Cardiac muscle cell (in vitro differentiated cells and primary cell): ENCODE data around the gene GRAMD2A. TPM values are rescaled to one million over a fixed set of nuclear protein-coding genes. Genes with fewer than 3 reads are reported as not detected.

Experiments used
- DNase-seq, 2 donors: peaks; one replicate each; pipeline versions ENCODE4 v3.0.0 to v3.0.0-alpha.2; 2010 to 2017; ENCODE audit warnings: low read depth in 1 of 2, low spot score in 1 of 2
- H3K27ac ChIP-seq: fragments of 200-600 bp; sonication (generic); 2 replicates; pipeline ENCODE4 v1.5.1; 2016
- H3K27me3 ChIP-seq: fragments of 200-600 bp; sonication (generic); 2 replicates; pipeline ENCODE4 v1.6.0; 2016; ENCODE audit warnings: control low read depth
- H3K36me3 ChIP-seq: fragments of 200-600 bp; sonication (generic); 2 replicates; pipeline ENCODE4 v1.5.1; 2016; ENCODE audit warnings: control low read depth
- H3K4me1 ChIP-seq: fragments of 200-600 bp; sonication (generic); 2 replicates; pipeline ENCODE4 v1.8.1; 2017; ENCODE audit warnings: low read depth, mild to moderate bottlenecking, mixed run types
- H3K4me3 ChIP-seq: fragments of 200-600 bp; sonication (generic); 2 replicates; pipeline ENCODE4 v1.5.1; 2016; ENCODE audit warnings: mild to moderate bottlenecking
- H3K9me3 ChIP-seq: fragments of 200-600 bp; sonication (generic); 2 replicates; pipeline ENCODE4 v1.5.1; 2017; ENCODE audit warnings: low read depth, mild to moderate bottlenecking, control low read depth
- CTCF ChIP-seq: IDR thresholded peaks from 2 replicates; pipeline ENCODE4 v1.5.1; 2012; ENCODE audit warnings: low read depth, mild to moderate bottlenecking, low read length
- polyA plus RNA-seq: library from polyadenylated mRNA; unstranded; fragments of >200 nt; fragmentation: Nextera tagmentation; extraction: Ambion mirVana; gene quantifications from 2 replicates; pipeline ENCODE4 v1.2.1, GENCODE V29; 2016
- total RNA-seq: library from RNA; depleted of rRNA; stranded (reverse); fragments of >200 nt; gene quantifications from 2 replicates; pipeline ENCODE4 v1.2.3, GENCODE V29; 2016

GRAMD2A gene
- total and polyA plus RNA-seq, 2 experiments from 2014 or later: 0.24 TPM; not detected in 1

- Histone ChIP-seq H3K27me3 (peaks cover 29% of the 10 kb centered on the region), H3K9me3 (no peaks in the 10 kb centered on the region), H3K4me1 (peaks cover 3% of the 10 kb centered on the region), H3K27ac (no peak overlapping the region), H3K4me3 (no peak overlapping the region), H3K36me3 (peaks cover 6% of the 10 kb centered on the region)
- no peak for DNase-seq
- TF ChIP-seq CTCF: no peak
Observed at GRCh38 chr15:72193836-72194396, 3.7 kb downstream of the GRAMD2A start.

- peaks cover 30% of the 10 kb centered on the region for H3K27me3 ChIP-seq
Observed at GRCh38 chr15:72192416-72192815, 5.2 kb downstream of the GRAMD2A start.

GRCh38 chr15:72189250-72189902 is 8.2 kb downstream of the GRAMD2A start:
- H3K36me3 ChIP-seq: no peaks in the 10 kb centered on the region

More at GRCh38 chr15:72192416-72192815, 5.2 kb downstream of the GRAMD2A start:
- Histone ChIP-seq H3K27ac (no peak overlapping the region), H3K4me3 (no peak overlapping the region), H3K4me1 (peaks cover 3% of the 10 kb centered on the region), H3K36me3 (no peaks in the 10 kb centered on the region), H3K9me3 (no peaks in the 10 kb centered on the region)
- TF ChIP-seq CTCF: no peak
- no peak for DNase-seq

GRCh38 chr15:72184165-72184811 is 13.3 kb downstream of the GRAMD2A start:
- TF ChIP-seq CTCF: no peak
- peak; percentile 39 to 76 for DNase-seq
- H3K27ac ChIP-seq: no peak overlapping the region
- H3K36me3 ChIP-seq: no peaks in the 10 kb centered on the region
- H3K9me3 ChIP-seq: no peaks in the 10 kb centered on the region
- H3K4me1 ChIP-seq: no peaks in the 10 kb centered on the region
- H3K4me3 ChIP-seq: no peak overlapping the region
- H3K27me3 ChIP-seq: peaks cover 27% of the 10 kb centered on the region

More at GRCh38 chr15:72189250-72189902, 8.2 kb downstream of the GRAMD2A start:
- no peak for TF ChIP-seq CTCF
- H3K27ac ChIP-seq: no peak overlapping the region
- H3K27me3 ChIP-seq: peaks cover 13% of the 10 kb centered on the region
- no peak overlapping the region for H3K4me3 ChIP-seq
- H3K4me1 ChIP-seq: peaks cover 3% of the 10 kb centered on the region
- no peaks in the 10 kb centered on the region for H3K9me3 ChIP-seq
- no peak for DNase-seq

- TF ChIP-seq CTCF: no peak
- Histone ChIP-seq H3K4me1 (no peaks in the 10 kb centered on the region), H3K9me3 (no peaks in the 10 kb centered on the region), H3K27ac (no peak overlapping the region), H3K27me3 (peaks cover 26% of the 10 kb centered on the region), H3K36me3 (no peaks in the 10 kb centered on the region), H3K4me3 (no peak overlapping the region)
- no peak for DNase-seq
Observed at GRCh38 chr15:72183781-72184164, 13.8 kb downstream of the GRAMD2A start.
